ENCODE results near the gene PTH2R. TPM values are rescaled to one million over a fixed set of nuclear protein-coding genes. Genes with fewer than 3 reads are reported as not detected.

Gene PTH2R
- total and polyA plus RNA-seq, 2 donors (not counting 3 experiments of a cell fraction or from before 2014, with no cell fraction given): not detected

GRCh38 chr2:208399201-208399600 is 7.4 kb upstream of the PTH2R start:
- dilution Hi-C loops (cut with MboI; ENCODE audit: extremely low pct_ligation_motif_present, low sequenced_read_pairs): no loop called here
- POLR2A ChIA-PET: no interaction called here
- intact Hi-C loops (cut with micrococcal nuclease): loop anchor here (5.0 to 10.0 kb wide), 2 partner anchors 1178 to 1566 kb away; no protein-coding TSS in a partner anchor

More at GRCh38 chr2:208399201-208399600, 7.4 kb upstream of the PTH2R start:
- Histone ChIP-seq H3K79me2 (ENCODE audit: control insufficient read depth, insufficient read depth, low read length) (no peaks in the 10 kb centered on the region), H2AFZ (ENCODE audit: low read depth, low read length) (no peak overlapping the region), H4K20me1 (replicated peaks; ENCODE audit: control insufficient read depth, extremely low read depth, insufficient read depth, low read length) (no peaks in the 10 kb centered on the region), H3K9me1 (replicated peaks; ENCODE audit: control insufficient read depth, extremely low read depth, insufficient read depth, low read length) (no peaks in the 10 kb centered on the region), H3K9me3 (replicated peaks; ENCODE audit: control insufficient read depth, insufficient read depth, low read length) (no peaks in the 10 kb centered on the region), H3K9ac (replicated peaks; ENCODE audit: extremely low read depth, insufficient read depth, low read length) (no peak overlapping the region), H3K4me2 (ENCODE audit: insufficient read depth, low read length) (no peak overlapping the region), H3K4me3 (replicated peaks in 1 of 3; ENCODE audit: insufficient read depth in 1 of 3, low read depth in 1 of 3, low read length in 3 of 3) (no peak overlapping the region), H3K4me1 (ENCODE audit: control insufficient read depth, extremely low read depth, insufficient read depth, low read length) (no peaks in the 10 kb centered on the region), H3K27ac (ENCODE audit: insufficient read depth, low read depth, low read length) (no peak overlapping the region), H3K27me3 (ENCODE audit: control insufficient read depth in 2 of 2, insufficient read depth in 2 of 2, low read length in 2 of 2) (peaks cover 5 to 8% of the 10 kb centered on the region in 2 experiments), H3K36me3 (ENCODE audit: control insufficient read depth in 2 of 2, extremely low read depth in 1 of 2, insufficient read depth in 2 of 2, low read length in 2 of 2) (no peaks in the 10 kb centered on the region)
- BruUV-seq (replicated peaks): no TSS peak
- FAIRE-seq: no peak
- TF ChIP-seq FOS (IDR thresholded peaks at IDR 0.05; ENCODE audit: borderline replicate concordance, insufficient read depth, low read length) (no peak), MYC (IDR thresholded peaks at IDR 0.05; ENCODE audit: low read depth, low read length) (no peak), EZH2 (IDR thresholded peaks at IDR 0.05; ENCODE audit: borderline replicate concordance, low read depth, low read length, severe bottlenecking) (no peak), GATA2 (IDR thresholded peaks at IDR 0.05; ENCODE audit: insufficient read depth, insufficient read length, low read depth, low read length) (no peak), POLR2A (IDR thresholded peaks at IDR 0.05; ENCODE audit: low read depth, low read length) (no peak), CTCF (IDR thresholded peaks at IDR 0.05; ENCODE audit: extremely low read depth in 1 of 2, insufficient read depth in 1 of 2, low read depth in 1 of 2, low read length in 2 of 2) (no peak), JUN (IDR thresholded peaks at IDR 0.05; ENCODE audit: borderline replicate concordance, insufficient read depth, insufficient read length, low read depth) (no peak), MAX (IDR thresholded peaks at IDR 0.05; ENCODE audit: insufficient read depth, insufficient read length) (no peak), POLR2AphosphoS5 (IDR thresholded peaks at IDR 0.05; ENCODE audit: insufficient read depth, low read depth, low read length) (no peak)
- CTCF ChIA-PET: interaction anchor here (1.1 kb wide), 2 partner anchors 11 to 1562 kb away, joined by 3 to 5 read pairs; no protein-coding TSS in a partner anchor
- no peak for DNase-seq (ENCODE audit: low read depth, low spot score)
